HepG2 (cell line): ENCODE results near the gene NINL. TPM values are rescaled to one million over a fixed set of nuclear protein-coding genes. Genes with fewer than 3 reads are reported as not detected.

Experiments
- HDAC1 ChIP-seq: sonication (generic); formaldehyde crosslinking; IDR thresholded peaks from 2 replicates; pipeline ENCODE4 v1.5.1; 2020; ENCODE audit warnings: mild to moderate bottlenecking, missing genetic modification reagents
- MBD4 ChIP-seq: IDR thresholded peaks from 2 replicates; pipeline ENCODE4 v1.6.1; 2012; ENCODE audit warnings: low read length, inconsistent platforms, borderline replicate concordance
- MTA3 ChIP-seq: sonication (generic); formaldehyde crosslinking; IDR thresholded peaks from 2 replicates; pipeline ENCODE4 v1.4.0; 2020; ENCODE audit warnings: missing genetic modification reagents
- PCBP2 ChIP-seq: fragments of 200-400 bp; formaldehyde crosslinking; optimal IDR thresholded peaks from 2 replicates; pipeline ENCODE3; 2018; ENCODE audit warnings: low read length, low read depth; ENCODE audit not compliant: poor library complexity, severe bottlenecking
- RFX5 ChIP-seq: IDR thresholded peaks from 2 replicates; pipeline ENCODE4 v1.6.1; 2011; ENCODE audit warnings: low read depth, low read length, improper control_type of control experiment
- SALL2 ChIP-seq: sonication (generic); formaldehyde crosslinking; IDR thresholded peaks from 2 replicates; pipeline ENCODE4 v1.8.1; 2023; ENCODE audit warnings: mild to moderate bottlenecking, missing genetic modification reagents, inconsistent platforms
- ZFP62 ChIP-seq: sonication (generic); formaldehyde crosslinking; IDR thresholded peaks from 2 replicates; pipeline ENCODE4 v1.4.0; 2020; ENCODE audit warnings: missing genetic modification reagents
- ZFYVE20 ChIP-seq: sonication (generic); formaldehyde crosslinking; IDR thresholded peaks from 2 replicates; pipeline ENCODE4 v1.8.0; 2023; ENCODE audit warnings: low read depth, mild to moderate bottlenecking, moderate library complexity, missing genetic modification reagents, borderline replicate concordance
- ZNF629 ChIP-seq: sonication (generic); formaldehyde crosslinking; conservative IDR thresholded peaks from 2 replicates; pipeline ENCODE4 v1.5.0; 2020; ENCODE audit warnings: missing genetic modification reagents
- ZSCAN20 ChIP-seq: sonication (generic); formaldehyde crosslinking; IDR thresholded peaks from 2 replicates; pipeline ENCODE4 v1.4.0; 2020; ENCODE audit warnings: missing genetic modification reagents, mild to moderate bottlenecking, borderline replicate concordance
- polyA plus RNA-seq, 8 experiments: library from polyadenylated mRNA; depleted of rRNA in 3 of 8; stranded (reverse) in 7 of 8; unstranded in 1 of 8; fragments of >200 nt; fragmentation: Illumina TruSeq in 4 of 8; extraction: Trizol in 4 of 8; gene quantifications; 2 replicates each; pipeline versions ENCODE4 v1.2.1 to v1.2.3, GENCODE V29; 2011 to 2016; ENCODE audit warnings: low read depth in 4 of 8, missing spikeins in 1 of 8, mixed read lengths in 1 of 8; ENCODE audit not compliant: insufficient read depth in 1 of 8
- total RNA-seq, 5 experiments: library from RNA; depleted of rRNA; stranded (reverse); fragments of >200 nt; fragmentation: Illumina TruSeq; extraction: Trizol; gene quantifications; 2 replicates each; pipeline ENCODE4 v1.2.3, GENCODE V29; 2016; ENCODE audit warnings: low read depth in 1 of 5
- TF ChIP-seq, protein P1 (sequence below): sonication (generic); formaldehyde crosslinking; IDR thresholded peaks from 2 replicates; pipeline ENCODE4; 2020; ENCODE audit warnings: missing genetic modification reagents, mild to moderate bottlenecking, borderline replicate concordance
- TF ChIP-seq, protein P2 (sequence below): sonication (generic); formaldehyde crosslinking; IDR thresholded peaks from 2 replicates; pipeline ENCODE4 v1.9.0; 2021; ENCODE audit warnings: missing genetic modification reagents, borderline replicate concordance
- TF ChIP-seq, protein P3 (sequence below): IDR thresholded peaks from 2 replicates; pipeline ENCODE4 v1.6.1; 2016; ENCODE audit warnings: missing biosample characterization, missing genetic modification reagents, low read depth
- TF ChIP-seq, protein P4 (sequence below): sonication (generic); formaldehyde crosslinking; IDR thresholded peaks from 2 replicates; pipeline ENCODE4 v1.4.0; 2020; ENCODE audit warnings: missing genetic modification reagents
- TF ChIP-seq, protein P5 (sequence below): sonication (generic); formaldehyde crosslinking; IDR thresholded peaks from 2 replicates; pipeline ENCODE4 v1.4.0; 2020; ENCODE audit warnings: missing genetic modification reagents
- TF ChIP-seq, protein P6 (sequence below): sonication (generic); formaldehyde crosslinking; IDR thresholded peaks from 2 replicates; pipeline ENCODE4 v1.4.0; 2020; ENCODE audit warnings: low read depth, mild to moderate bottlenecking, missing genetic modification reagents

The NINL gene
- total and polyA plus RNA-seq, 2 of the 13 experiments (the other 11 are each of a cell fraction or from before 2014, with no cell fraction given), result 32.3 to 34.3 TPM

DNA sequence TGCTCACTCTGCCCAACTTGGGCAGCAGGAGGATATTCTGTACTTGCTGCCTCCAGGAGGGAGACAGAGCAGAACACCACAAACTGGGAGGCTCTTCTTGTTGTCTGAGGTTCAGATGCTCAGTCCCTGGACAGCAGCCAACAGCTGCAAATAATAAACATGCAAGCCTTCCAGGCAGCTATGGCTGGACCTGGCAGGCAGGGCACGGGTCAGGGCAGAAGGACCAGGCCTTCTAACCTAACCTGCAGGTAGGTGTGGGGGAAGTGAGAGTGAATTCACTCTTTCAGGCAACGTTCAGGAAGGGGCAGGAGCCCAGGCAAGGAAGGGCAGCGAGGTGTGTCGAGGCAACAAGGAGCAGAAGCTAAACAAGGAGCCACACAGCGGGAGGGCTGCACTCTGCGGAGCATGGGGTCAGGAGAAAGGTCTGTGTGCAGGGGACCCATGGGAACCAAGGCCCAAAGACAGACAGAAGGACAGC, 31.5 kb downstream of the NINL start (continued):
- TF ChIP-seq, protein P1, sequence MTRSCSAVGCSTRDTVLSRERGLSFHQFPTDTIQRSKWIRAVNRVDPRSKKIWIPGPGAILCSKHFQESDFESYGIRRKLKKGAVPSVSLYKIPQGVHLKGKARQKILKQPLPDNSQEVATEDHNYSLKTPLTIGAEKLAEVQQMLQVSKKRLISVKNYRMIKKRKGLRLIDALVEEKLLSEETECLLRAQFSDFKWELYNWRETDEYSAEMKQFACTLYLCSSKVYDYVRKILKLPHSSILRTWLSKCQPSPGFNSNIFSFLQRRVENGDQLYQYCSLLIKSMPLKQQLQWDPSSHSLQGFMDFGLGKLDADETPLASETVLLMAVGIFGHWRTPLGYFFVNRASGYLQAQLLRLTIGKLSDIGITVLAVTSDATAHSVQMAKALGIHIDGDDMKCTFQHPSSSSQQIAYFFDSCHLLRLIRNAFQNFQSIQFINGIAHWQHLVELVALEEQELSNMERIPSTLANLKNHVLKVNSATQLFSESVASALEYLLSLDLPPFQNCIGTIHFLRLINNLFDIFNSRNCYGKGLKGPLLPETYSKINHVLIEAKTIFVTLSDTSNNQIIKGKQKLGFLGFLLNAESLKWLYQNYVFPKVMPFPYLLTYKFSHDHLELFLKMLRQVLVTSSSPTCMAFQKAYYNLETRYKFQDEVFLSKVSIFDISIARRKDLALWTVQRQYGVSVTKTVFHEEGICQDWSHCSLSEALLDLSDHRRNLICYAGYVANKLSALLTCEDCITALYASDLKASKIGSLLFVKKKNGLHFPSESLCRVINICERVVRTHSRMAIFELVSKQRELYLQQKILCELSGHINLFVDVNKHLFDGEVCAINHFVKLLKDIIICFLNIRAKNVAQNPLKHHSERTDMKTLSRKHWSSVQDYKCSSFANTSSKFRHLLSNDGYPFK, result no peak; the same call in 1 of the 2 replicates
- TF ChIP-seq MTA3 (CRISPR knock-in tag) (no peak), MBD4 (no peak), ZSCAN20 (no peak), RFX5 (no peak), ZFP62 (CRISPR knock-in tag) (no peak), ZFYVE20 (no peak), HDAC1 (CRISPR knock-in tag) (no peak), ZNF629 (CRISPR knock-in tag) (no peak), SALL2 (CRISPR knock-in tag) (no peak), PCBP2 (no peak)
- TF ChIP-seq, protein P2, sequence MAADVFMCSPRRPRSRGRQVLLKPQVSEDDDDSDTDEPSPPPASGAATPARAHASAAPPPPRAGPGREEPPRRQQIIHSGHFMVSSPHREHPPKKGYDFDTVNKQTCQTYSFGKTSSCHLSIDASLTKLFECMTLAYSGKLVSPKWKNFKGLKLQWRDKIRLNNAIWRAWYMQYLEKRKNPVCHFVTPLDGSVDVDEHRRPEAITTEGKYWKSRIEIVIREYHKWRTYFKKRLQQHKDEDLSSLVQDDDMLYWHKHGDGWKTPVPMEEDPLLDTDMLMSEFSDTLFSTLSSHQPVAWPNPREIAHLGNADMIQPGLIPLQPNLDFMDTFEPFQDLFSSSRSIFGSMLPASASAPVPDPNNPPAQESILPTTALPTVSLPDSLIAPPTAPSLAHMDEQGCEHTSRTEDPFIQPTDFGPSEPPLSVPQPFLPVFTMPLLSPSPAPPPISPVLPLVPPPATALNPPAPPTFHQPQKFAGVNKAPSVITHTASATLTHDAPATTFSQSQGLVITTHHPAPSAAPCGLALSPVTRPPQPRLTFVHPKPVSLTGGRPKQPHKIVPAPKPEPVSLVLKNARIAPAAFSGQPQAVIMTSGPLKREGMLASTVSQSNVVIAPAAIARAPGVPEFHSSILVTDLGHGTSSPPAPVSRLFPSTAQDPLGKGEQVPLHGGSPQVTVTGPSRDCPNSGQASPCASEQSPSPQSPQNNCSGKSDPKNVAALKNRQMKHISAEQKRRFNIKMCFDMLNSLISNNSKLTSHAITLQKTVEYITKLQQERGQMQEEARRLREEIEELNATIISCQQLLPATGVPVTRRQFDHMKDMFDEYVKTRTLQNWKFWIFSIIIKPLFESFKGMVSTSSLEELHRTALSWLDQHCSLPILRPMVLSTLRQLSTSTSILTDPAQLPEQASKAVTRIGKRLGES (CRISPR knock-in tag), result no peak
- TF ChIP-seq, protein P3, sequence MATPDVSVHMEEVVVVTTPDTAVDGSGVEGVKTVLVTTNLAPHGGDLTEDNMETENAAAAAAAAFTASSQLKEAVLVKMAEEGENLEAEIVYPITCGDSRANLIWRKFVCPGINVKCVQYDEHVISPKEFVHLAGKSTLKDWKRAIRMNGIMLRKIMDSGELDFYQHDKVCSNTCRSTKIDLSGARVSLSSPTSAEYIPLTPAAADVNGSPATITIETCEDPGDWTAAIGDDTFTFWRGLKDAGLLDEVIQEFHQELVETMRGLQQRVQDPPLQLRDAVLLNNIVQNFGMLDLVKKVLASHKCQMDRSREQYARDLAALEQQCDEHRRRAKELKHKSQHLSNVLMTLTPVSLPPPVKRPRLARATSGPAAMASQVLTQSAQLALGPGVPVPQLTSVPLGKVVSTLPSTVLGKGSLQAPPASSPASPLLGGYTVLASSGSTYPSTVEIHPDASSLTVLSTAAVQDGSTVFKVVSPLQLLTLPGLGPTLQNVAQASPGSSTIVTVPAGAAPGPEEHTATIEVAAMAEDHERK (CRISPR knock-in tag), result no peak
- TF ChIP-seq, protein P4, sequence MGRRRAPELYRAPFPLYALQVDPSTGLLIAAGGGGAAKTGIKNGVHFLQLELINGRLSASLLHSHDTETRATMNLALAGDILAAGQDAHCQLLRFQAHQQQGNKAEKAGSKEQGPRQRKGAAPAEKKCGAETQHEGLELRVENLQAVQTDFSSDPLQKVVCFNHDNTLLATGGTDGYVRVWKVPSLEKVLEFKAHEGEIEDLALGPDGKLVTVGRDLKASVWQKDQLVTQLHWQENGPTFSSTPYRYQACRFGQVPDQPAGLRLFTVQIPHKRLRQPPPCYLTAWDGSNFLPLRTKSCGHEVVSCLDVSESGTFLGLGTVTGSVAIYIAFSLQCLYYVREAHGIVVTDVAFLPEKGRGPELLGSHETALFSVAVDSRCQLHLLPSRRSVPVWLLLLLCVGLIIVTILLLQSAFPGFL, result no peak
- TF ChIP-seq, protein P5, sequence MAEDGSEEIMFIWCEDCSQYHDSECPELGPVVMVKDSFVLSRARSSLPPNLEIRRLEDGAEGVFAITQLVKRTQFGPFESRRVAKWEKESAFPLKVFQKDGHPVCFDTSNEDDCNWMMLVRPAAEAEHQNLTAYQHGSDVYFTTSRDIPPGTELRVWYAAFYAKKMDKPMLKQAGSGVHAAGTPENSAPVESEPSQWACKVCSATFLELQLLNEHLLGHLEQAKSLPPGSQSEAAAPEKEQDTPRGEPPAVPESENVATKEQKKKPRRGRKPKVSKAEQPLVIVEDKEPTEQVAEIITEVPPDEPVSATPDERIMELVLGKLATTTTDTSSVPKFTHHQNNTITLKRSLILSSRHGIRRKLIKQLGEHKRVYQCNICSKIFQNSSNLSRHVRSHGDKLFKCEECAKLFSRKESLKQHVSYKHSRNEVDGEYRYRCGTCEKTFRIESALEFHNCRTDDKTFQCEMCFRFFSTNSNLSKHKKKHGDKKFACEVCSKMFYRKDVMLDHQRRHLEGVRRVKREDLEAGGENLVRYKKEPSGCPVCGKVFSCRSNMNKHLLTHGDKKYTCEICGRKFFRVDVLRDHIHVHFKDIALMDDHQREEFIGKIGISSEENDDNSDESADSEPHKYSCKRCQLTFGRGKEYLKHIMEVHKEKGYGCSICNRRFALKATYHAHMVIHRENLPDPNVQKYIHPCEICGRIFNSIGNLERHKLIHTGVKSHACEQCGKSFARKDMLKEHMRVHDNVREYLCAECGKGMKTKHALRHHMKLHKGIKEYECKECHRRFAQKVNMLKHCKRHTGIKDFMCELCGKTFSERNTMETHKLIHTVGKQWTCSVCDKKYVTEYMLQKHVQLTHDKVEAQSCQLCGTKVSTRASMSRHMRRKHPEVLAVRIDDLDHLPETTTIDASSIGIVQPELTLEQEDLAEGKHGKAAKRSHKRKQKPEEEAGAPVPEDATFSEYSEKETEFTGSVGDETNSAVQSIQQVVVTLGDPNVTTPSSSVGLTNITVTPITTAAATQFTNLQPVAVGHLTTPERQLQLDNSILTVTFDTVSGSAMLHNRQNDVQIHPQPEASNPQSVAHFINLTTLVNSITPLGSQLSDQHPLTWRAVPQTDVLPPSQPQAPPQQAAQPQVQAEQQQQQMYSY, result no peak
- TF ChIP-seq, protein P6, sequence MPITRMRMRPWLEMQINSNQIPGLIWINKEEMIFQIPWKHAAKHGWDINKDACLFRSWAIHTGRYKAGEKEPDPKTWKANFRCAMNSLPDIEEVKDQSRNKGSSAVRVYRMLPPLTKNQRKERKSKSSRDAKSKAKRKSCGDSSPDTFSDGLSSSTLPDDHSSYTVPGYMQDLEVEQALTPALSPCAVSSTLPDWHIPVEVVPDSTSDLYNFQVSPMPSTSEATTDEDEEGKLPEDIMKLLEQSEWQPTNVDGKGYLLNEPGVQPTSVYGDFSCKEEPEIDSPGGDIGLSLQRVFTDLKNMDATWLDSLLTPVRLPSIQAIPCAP (CRISPR knock-in tag), result no peak
